Kidney epithelial cell (primary cell): ENCODE results near the gene OR10K2. TPM values are rescaled to one million over a fixed set of nuclear protein-coding genes. Genes with fewer than 3 reads are reported as not detected.

Experiments used
- DNase-seq: peaks from one replicate; pipeline ENCODE4 v3.0.0-alpha.2; 2010; ENCODE audit warnings: low read depth
- H3K27me3 ChIP-seq: 2 replicates; pipeline ENCODE4 v1.6.0; 2011; ENCODE audit warnings: low read length; ENCODE audit not compliant: control insufficient read depth, insufficient read depth
- H3K36me3 ChIP-seq: 2 replicates; pipeline ENCODE4 v1.5.1; 2011; ENCODE audit warnings: low read length; ENCODE audit not compliant: control insufficient read depth, insufficient read depth
- H3K4me3 ChIP-seq: 2 replicates; pipeline ENCODE4 v1.5.1; 2011; ENCODE audit warnings: low read depth, mild to moderate bottlenecking, control low read depth, low read length
- CTCF ChIP-seq: IDR thresholded peaks from 2 replicates; pipeline ENCODE4 v1.5.1; 2011; ENCODE audit warnings: mild to moderate bottlenecking, moderate library complexity, low read length, control low read depth, inconsistent platforms; ENCODE audit not compliant: insufficient read depth, poor library complexity, severe bottlenecking
- total RNA-seq: library from RNA; depleted of rRNA; stranded (reverse); fragments of >200 nt; gene quantifications from 2 replicates; pipeline ENCODE4 v1.2.3, GENCODE V29; 2015

OR10K2 gene
- total RNA-seq, 1 donor from 2014 or later: not detected

- no peaks in the 10 kb centered on the region for H3K27me3 ChIP-seq
- no peak for TF ChIP-seq CTCF
- no peak for DNase-seq
- no peak overlapping the region for H3K4me3 ChIP-seq
- no peaks in the 10 kb centered on the region for H3K36me3 ChIP-seq
Measured at GRCh38 chr1:158371188-158371953, 54.7 kb downstream of the OR10K2 start.

Other genes starting within 250 kb of the OR10K2 start
- 0.34 and 0.67 TPM in 2 replicates for gene CD1D, start 245.3 kb downstream of the OR10K2 start, total RNA-seq
- gene CD1A, start 171.8 kb downstream of the OR10K2 start, total RNA-seq: not detected in 2 replicates
- not detected in 2 replicates for gene CD1C, start 136.3 kb downstream of the OR10K2 start, total RNA-seq
- not detected in 2 replicates for gene CD1B, start 94.7 kb downstream of the OR10K2 start, total RNA-seq
- not detected in 2 replicates for gene CD1E, start 72.3 kb downstream of the OR10K2 start, total RNA-seq
- gene OR10T2, start 26.8 kb downstream of the OR10K2 start, total RNA-seq: not detected in 2 replicates
- not detected in 2 replicates for gene OR10K1, start 35.6 kb upstream of the OR10K2 start, total RNA-seq
- gene OR10R2, start 46.0 kb upstream of the OR10K2 start, total RNA-seq: not detected in 2 replicates
- gene OR6Y1, start 128.2 kb upstream of the OR10K2 start, total RNA-seq: not detected in 2 replicates
- not detected in 2 replicates for gene OR6P1, start 144.3 kb upstream of the OR10K2 start, total RNA-seq
- gene OR10X1, start 153.7 kb upstream of the OR10K2 start, total RNA-seq: not detected in 2 replicates
- gene OR10Z1, start 179.0 kb upstream of the OR10K2 start, total RNA-seq: not detected in 2 replicates